Neural progenitor cell (in vitro differentiated cells): ENCODE results near the gene NCF2. TPM values are rescaled to one million over a fixed set of nuclear protein-coding genes. Genes with fewer than 3 reads are reported as not detected.

ENCODE experiments used
- DNase-seq: peaks from one replicate; pipeline ENCODE4 v3.0.0-alpha.2; 2016; ENCODE audit warnings: low spot score
- H2AFZ ChIP-seq: fragments of 200-600 bp; sonication (generic); replicated peaks from 2 replicates; pipeline ENCODE4 v1.6.1; 2016; ENCODE audit warnings: antibody characterized with exemption
- H3F3A ChIP-seq: fragments of 200-600 bp; sonication (generic); 2 replicates; pipeline ENCODE4 v1.6.1; 2016; ENCODE audit warnings: antibody characterized with exemption, low read depth
- H3K27ac ChIP-seq: fragments of 200-600 bp; sonication (generic); 2 replicates; pipeline ENCODE4 v1.5.1; 2016; ENCODE audit warnings: mild to moderate bottlenecking
- H3K27me3 ChIP-seq: fragments of 200-600 bp; sonication (generic); 2 replicates; pipeline ENCODE4 v1.6.1; 2016; ENCODE audit warnings: mild to moderate bottlenecking, moderate library complexity
- H3K36me3 ChIP-seq: fragments of 200-600 bp; sonication (generic); 2 replicates; pipeline ENCODE4 v1.5.1; 2016
- H3K4me1 ChIP-seq: fragments of 200-600 bp; sonication (generic); 2 replicates; pipeline ENCODE4 v1.6.1; 2016; ENCODE audit warnings: mixed run types
- H3K4me2 ChIP-seq: fragments of 200-600 bp; sonication (generic); 2 replicates; pipeline ENCODE4 v1.6.1; 2016
- H3K4me3 ChIP-seq: fragments of 200-600 bp; sonication (generic); 2 replicates; pipeline ENCODE4 v1.5.1; 2016
- H3K79me2 ChIP-seq: fragments of 200-600 bp; sonication (generic); 2 replicates; pipeline ENCODE4 v1.6.1; 2016; ENCODE audit warnings: low read depth
- H3K9ac ChIP-seq: fragments of 200-600 bp; sonication (generic); 2 replicates; pipeline ENCODE4 v1.6.1; 2016
- H3K9me3 ChIP-seq: fragments of 200-600 bp; sonication (generic); 2 replicates; pipeline ENCODE4 v1.5.1; 2016; ENCODE audit warnings: low read depth
- H4K20me1 ChIP-seq: fragments of 200-600 bp; sonication (generic); 2 replicates; pipeline ENCODE4 v1.6.1; 2016; ENCODE audit warnings: low read depth
- H3K27ac Mint-ChIP-seq: 3 replicates; pipeline ENCODE4 v1.8.0; 2021; ENCODE audit warnings: mixed read lengths
- H3K27me3 Mint-ChIP-seq: 2 replicates; pipeline ENCODE4 v1.8.0; 2022; ENCODE audit warnings: low read depth, mild to moderate bottlenecking, inconsistent platforms, moderate library complexity, mixed read lengths; ENCODE audit not compliant: insufficient read depth
- H3K36me3 Mint-ChIP-seq: 3 replicates; pipeline ENCODE4 v1.8.0; 2021; ENCODE audit warnings: mixed read lengths
- H3K4me1 Mint-ChIP-seq: 3 replicates; pipeline ENCODE4 v1.8.0; 2021; ENCODE audit warnings: mixed read lengths
- H3K4me3 Mint-ChIP-seq: 3 replicates; pipeline ENCODE4 v1.8.0; 2021; ENCODE audit warnings: mild to moderate bottlenecking, moderate library complexity, mixed read lengths
- H3K9me3 Mint-ChIP-seq: 3 replicates; pipeline ENCODE4 v1.8.0; 2020; ENCODE audit warnings: mixed read lengths
- EZH2 ChIP-seq: fragments of 200-600 bp; sonication (generic); IDR thresholded peaks from 2 replicates; pipeline ENCODE4 v1.6.1; 2017; ENCODE audit warnings: antibody characterized with exemption, mild to moderate bottlenecking, moderate library complexity
- EZH2phosphoT487 ChIP-seq: fragments of 200-600 bp; sonication (generic); IDR thresholded peaks from 2 replicates; pipeline ENCODE4 v1.6.1; 2017; ENCODE audit warnings: antibody characterized with exemption
- total RNA-seq: library from RNA; depleted of rRNA; stranded (reverse); fragments of >200 nt; gene quantifications from 2 replicates; pipeline ENCODE4 v1.2.3, GENCODE V29; 2015; ENCODE audit warnings: low replicate concordance
- TF ChIP-seq, protein P1 (sequence below): fragments of 200-600 bp; sonication (generic); IDR thresholded peaks from 2 replicates; pipeline ENCODE4 v1.5.1; 2017; ENCODE audit warnings: antibody characterized with exemption, mild to moderate bottlenecking

Gene NCF2
- total RNA-seq, 1 donor from 2014 or later: not detected

- Mint-ChIP-seq H3K36me3 (no peaks in the 10 kb centered on the region), H3K9me3 (no peaks in the 10 kb centered on the region), H3K4me3 (no peak overlapping the region), H3K27me3 (peaks cover 19% of the 10 kb centered on the region), H3K4me1 (peaks cover 25% of the 10 kb centered on the region), H3K27ac (no peak overlapping the region)
- no peak overlapping the region for H3K4me2 ChIP-seq
- H3K27me3 ChIP-seq: no peaks in the 10 kb centered on the region
- no peak overlapping the region for H3K9ac ChIP-seq
- H3K4me1 ChIP-seq: no peaks in the 10 kb centered on the region
- H3F3A ChIP-seq: no peaks in the 10 kb centered on the region
- no peaks in the 10 kb centered on the region for H3K79me2 ChIP-seq
- no peak for DNase-seq
- no peaks in the 10 kb centered on the region for H3K36me3 ChIP-seq
- no peaks in the 10 kb centered on the region for H4K20me1 ChIP-seq
- no peak overlapping the region for H2AFZ ChIP-seq
- no peak overlapping the region for H3K4me3 ChIP-seq
- no peaks in the 10 kb centered on the region for H3K9me3 ChIP-seq
- no peak for TF ChIP-seq EZH2phosphoT487
- TF ChIP-seq, protein P1, sequence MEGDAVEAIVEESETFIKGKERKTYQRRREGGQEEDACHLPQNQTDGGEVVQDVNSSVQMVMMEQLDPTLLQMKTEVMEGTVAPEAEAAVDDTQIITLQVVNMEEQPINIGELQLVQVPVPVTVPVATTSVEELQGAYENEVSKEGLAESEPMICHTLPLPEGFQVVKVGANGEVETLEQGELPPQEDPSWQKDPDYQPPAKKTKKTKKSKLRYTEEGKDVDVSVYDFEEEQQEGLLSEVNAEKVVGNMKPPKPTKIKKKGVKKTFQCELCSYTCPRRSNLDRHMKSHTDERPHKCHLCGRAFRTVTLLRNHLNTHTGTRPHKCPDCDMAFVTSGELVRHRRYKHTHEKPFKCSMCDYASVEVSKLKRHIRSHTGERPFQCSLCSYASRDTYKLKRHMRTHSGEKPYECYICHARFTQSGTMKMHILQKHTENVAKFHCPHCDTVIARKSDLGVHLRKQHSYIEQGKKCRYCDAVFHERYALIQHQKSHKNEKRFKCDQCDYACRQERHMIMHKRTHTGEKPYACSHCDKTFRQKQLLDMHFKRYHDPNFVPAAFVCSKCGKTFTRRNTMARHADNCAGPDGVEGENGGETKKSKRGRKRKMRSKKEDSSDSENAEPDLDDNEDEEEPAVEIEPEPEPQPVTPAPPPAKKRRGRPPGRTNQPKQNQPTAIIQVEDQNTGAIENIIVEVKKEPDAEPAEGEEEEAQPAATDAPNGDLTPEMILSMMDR: no peak
- no peak for TF ChIP-seq EZH2
- no peak overlapping the region for H3K27ac ChIP-seq
These were observed 5.2 kb downstream of the NCF2 start for GRCh38 chr1:183585038-183585437.

GRCh38 chr1:183584147-183584546, 6.1 kb downstream of the NCF2 start:
- Mint-ChIP-seq H3K36me3 (no peaks in the 10 kb centered on the region), H3K4me3 (no peak overlapping the region), H3K9me3 (no peaks in the 10 kb centered on the region), H3K4me1 (peaks cover 27% of the 10 kb centered on the region), H3K27ac (no peak overlapping the region), H3K27me3 (peaks cover 16% of the 10 kb centered on the region)
- Histone ChIP-seq H3K9ac (no peak overlapping the region), H2AFZ (no peak overlapping the region), H3K79me2 (no peaks in the 10 kb centered on the region), H3K4me3 (no peak overlapping the region), H3K27ac (no peak overlapping the region), H3F3A (no peaks in the 10 kb centered on the region), H3K9me3 (no peaks in the 10 kb centered on the region), H3K4me1 (no peaks in the 10 kb centered on the region), H3K36me3 (no peaks in the 10 kb centered on the region), H3K27me3 (no peaks in the 10 kb centered on the region), H4K20me1 (no peaks in the 10 kb centered on the region), H3K4me2 (no peak overlapping the region)
- DNase-seq: no peak
- TF ChIP-seq EZH2phosphoT487 (no peak), EZH2 (no peak)
- TF ChIP-seq, protein P1: no peak

DNA sequence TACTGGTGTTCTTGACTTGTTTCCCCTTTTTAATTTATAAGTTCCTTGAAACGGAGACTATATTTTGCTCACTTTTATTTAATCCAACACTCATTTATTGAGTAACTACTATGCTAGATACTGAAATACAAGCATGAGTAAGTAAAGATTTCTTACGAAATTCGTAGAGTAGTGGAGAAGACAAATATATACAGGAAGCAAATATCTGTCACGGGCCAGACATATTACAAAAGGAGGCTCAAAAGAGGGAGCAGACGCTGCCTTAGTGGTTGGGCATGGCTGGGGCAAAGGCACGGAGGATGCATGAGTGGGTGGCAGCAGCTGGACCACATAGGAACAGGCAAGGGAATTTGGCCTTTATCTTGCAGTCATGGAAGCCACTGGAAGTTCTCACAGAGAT, 6.8 kb downstream of the NCF2 start:
- TF ChIP-seq EZH2 (no peak), EZH2phosphoT487 (no peak)
- TF ChIP-seq, protein P1: no peak
- Histone ChIP-seq H3K9me3 (no peaks in the 10 kb centered on the region), H3K4me3 (no peak overlapping the region), H3K4me1 (no peaks in the 10 kb centered on the region), H3K9ac (no peak overlapping the region), H3K79me2 (no peaks in the 10 kb centered on the region), H3K4me2 (no peak overlapping the region), H3K27me3 (no peaks in the 10 kb centered on the region), H3K27ac (no peak overlapping the region), H2AFZ (no peak overlapping the region), H4K20me1 (no peaks in the 10 kb centered on the region), H3F3A (no peaks in the 10 kb centered on the region), H3K36me3 (no peaks in the 10 kb centered on the region)
- Mint-ChIP-seq H3K4me3 (no peak overlapping the region), H3K27me3 (peaks cover 15% of the 10 kb centered on the region), H3K27ac (no peak overlapping the region), H3K9me3 (no peaks in the 10 kb centered on the region), H3K36me3 (no peaks in the 10 kb centered on the region), H3K4me1 (peaks cover 24% of the 10 kb centered on the region)
- no peak for DNase-seq
